ENCODE results near the gene PEX1.
A peak's percentile ranks its signal among the peaks of the same experiment; 100 is the strongest.

- TF ChIP-seq CTCF (IDR thresholded peaks at IDR 0.05), result peak in 2 of 3 experiments; percentile 90 to 97
- no peak for TF ChIP-seq POLR2A (IDR thresholded peaks at IDR 0.05)
These were observed 80.7 kb downstream of the PEX1 start, which contains the start of gene GATAD1 for GRCh38 chr7:92447345-92448204.

All from testis (tissue), 2 donors.